Measurements from ENCODE around the gene TCERG1.
A peak's percentile ranks its signal among the peaks of the same experiment; 100 is the strongest.

Gene TCERG1

DNA sequence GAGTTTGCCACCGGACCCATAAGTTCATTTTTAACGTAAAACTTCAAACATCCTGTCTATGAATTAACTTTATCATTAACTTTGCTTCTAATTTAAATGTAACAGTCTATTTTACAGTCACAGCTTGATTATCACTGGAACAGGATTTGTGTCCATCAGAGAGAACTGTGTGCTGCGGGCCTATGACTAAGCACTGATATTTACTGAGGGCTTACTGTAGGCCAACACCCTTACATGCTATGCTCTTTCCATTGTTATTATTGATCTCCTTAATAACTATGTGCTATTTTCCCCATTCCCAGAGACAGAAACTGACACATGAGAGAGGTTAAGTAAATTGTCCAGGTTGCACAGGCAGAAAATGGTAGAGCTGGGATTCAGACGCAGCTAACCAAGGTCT, 92.8 kb downstream of the TCERG1 start:
- Histone ChIP-seq H3K27me3 (ENCODE audit: insufficient read depth, low read length, poor library complexity) (peaks cover 4% of the 10 kb centered on the region), H3K79me2 (ENCODE audit: insufficient read depth, low read length) (no peaks in the 10 kb centered on the region), H3K9me3 (ENCODE audit: insufficient read depth, low read length, severe bottlenecking) (no peaks in the 10 kb centered on the region), H3K4me2 (ENCODE audit: insufficient read depth, low read length) (no peak overlapping the region), H4K20me1 (ENCODE audit: insufficient read depth, low read length) (no peaks in the 10 kb centered on the region), H3K36me3 (ENCODE audit: insufficient read depth, low read length) (no peaks in the 10 kb centered on the region), H3K27ac (ENCODE audit: low read length) (no peak overlapping the region), H3K4me1 (ENCODE audit: insufficient read depth, low read length) (no peaks in the 10 kb centered on the region), H3K9ac (ENCODE audit: low read depth, low read length) (no peak overlapping the region), H3K4me3 (ENCODE audit: low read depth in 1 of 2, low read length in 2 of 2) (no peak overlapping the region), H2AFZ (ENCODE audit: low read depth, low read length) (no peak overlapping the region)
- ATAC-seq (ENCODE audit: insufficient read depth, low read depth) (no peak), DNase-seq (no peak)
- TF ChIP-seq EZH2 (IDR thresholded peaks at IDR 0.05; ENCODE audit: borderline replicate concordance, low read depth, low read length, severe bottlenecking): no peak
- TF ChIP-seq, protein P1, sequence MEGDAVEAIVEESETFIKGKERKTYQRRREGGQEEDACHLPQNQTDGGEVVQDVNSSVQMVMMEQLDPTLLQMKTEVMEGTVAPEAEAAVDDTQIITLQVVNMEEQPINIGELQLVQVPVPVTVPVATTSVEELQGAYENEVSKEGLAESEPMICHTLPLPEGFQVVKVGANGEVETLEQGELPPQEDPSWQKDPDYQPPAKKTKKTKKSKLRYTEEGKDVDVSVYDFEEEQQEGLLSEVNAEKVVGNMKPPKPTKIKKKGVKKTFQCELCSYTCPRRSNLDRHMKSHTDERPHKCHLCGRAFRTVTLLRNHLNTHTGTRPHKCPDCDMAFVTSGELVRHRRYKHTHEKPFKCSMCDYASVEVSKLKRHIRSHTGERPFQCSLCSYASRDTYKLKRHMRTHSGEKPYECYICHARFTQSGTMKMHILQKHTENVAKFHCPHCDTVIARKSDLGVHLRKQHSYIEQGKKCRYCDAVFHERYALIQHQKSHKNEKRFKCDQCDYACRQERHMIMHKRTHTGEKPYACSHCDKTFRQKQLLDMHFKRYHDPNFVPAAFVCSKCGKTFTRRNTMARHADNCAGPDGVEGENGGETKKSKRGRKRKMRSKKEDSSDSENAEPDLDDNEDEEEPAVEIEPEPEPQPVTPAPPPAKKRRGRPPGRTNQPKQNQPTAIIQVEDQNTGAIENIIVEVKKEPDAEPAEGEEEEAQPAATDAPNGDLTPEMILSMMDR (IDR thresholded peaks at IDR 0.05; ENCODE audit: borderline replicate concordance, extremely low read depth, low read length, poor library complexity, severe bottlenecking): no peak

DNA sequence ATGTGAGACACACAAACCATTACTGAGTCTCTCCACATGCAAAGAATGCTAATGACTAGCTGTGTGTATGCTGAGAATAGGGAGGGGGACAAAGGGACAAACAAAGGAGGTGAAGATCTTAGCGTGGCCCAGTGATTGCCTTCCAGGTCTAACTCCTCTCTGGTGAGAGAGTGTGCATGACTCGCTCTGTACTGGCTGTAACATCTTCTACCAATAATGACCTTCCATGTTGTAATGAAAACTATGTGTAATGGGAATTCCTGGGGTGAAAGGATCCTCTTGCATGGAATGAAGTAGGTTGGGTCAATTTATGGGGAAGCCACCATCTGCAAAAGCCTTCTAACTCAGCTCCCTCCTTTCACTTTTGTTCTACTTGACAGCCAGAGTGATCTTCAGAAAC, 93.3 kb downstream of the TCERG1 start:
- no peak overlapping the region for H3K4me3 ChIP-seq (ENCODE audit: low read depth in 1 of 2, low read length in 2 of 2)
- H3K4me1 ChIP-seq (ENCODE audit: insufficient read depth, low read length): no peaks in the 10 kb centered on the region
- no peak overlapping the region for H3K9ac ChIP-seq (ENCODE audit: low read depth, low read length)
- peaks cover 4% of the 10 kb centered on the region for H3K27me3 ChIP-seq (ENCODE audit: insufficient read depth, low read length, poor library complexity)
- DNase-seq: no peak
- H3K79me2 ChIP-seq (ENCODE audit: insufficient read depth, low read length): no peaks in the 10 kb centered on the region
- no peak overlapping the region for H3K27ac ChIP-seq (ENCODE audit: low read length)
- H3K36me3 ChIP-seq (ENCODE audit: insufficient read depth, low read length): no peaks in the 10 kb centered on the region
- no peak overlapping the region for H3K4me2 ChIP-seq (ENCODE audit: insufficient read depth, low read length)
- H2AFZ ChIP-seq (ENCODE audit: low read depth, low read length): no peak overlapping the region
- no peak for ATAC-seq (ENCODE audit: insufficient read depth, low read depth)
- TF ChIP-seq, protein P1 (IDR thresholded peaks at IDR 0.05; ENCODE audit: borderline replicate concordance, extremely low read depth, low read length, poor library complexity, severe bottlenecking): no peak
- no peak for TF ChIP-seq EZH2 (IDR thresholded peaks at IDR 0.05; ENCODE audit: borderline replicate concordance, low read depth, low read length, severe bottlenecking)
- no peaks in the 10 kb centered on the region for H4K20me1 ChIP-seq (ENCODE audit: insufficient read depth, low read length)
- H3K9me3 ChIP-seq (ENCODE audit: insufficient read depth, low read length, severe bottlenecking): no peaks in the 10 kb centered on the region

DNA sequence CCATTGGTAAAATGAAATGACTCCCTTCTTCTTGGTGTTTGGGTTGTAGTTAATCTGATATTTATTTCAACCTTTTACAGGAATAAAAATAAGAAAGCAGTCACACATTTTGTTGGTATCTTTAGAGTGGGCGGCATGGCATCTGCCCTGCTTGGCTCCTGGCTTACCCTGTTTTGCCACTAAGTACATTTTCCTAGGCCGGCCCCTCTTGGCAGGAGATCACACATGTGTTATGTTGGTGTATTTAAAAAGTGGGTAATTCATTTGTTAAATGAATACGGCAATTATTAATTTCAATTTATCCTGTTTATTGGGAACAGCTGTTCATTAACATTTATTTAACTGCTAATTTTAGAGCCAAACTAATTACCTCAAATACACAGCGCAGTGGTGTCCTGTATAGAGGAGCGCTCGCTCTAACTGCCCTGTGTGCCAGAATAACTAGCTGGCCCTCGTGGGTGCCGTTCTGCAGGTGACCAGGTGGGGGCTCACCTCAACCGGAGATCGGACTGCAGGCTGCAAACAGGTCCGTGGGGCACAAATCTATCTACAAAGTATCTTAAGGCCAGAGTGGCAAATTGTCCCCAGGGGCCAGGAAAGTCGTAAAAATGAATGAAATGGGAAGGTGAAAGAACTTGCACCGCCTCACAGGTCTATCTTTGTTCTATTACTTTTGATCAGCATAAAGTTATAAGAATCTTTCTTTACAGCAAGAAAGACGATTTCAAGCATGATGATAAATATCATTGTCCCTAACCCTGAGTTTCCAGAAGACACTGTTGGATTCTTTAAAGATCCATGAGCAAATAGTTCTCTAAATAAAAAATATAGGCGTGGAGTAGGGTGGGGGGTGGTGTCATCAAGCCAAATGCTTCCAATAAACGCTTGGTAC, 95.1 kb downstream of the TCERG1 start:
- Histone ChIP-seq H3K4me1 (ENCODE audit: insufficient read depth, low read length) (no peaks in the 10 kb centered on the region), H3K9ac (ENCODE audit: low read depth, low read length) (no peak overlapping the region), H3K27ac (ENCODE audit: low read length) (no peak overlapping the region), H3K36me3 (ENCODE audit: insufficient read depth, low read length) (no peaks in the 10 kb centered on the region), H3K27me3 (ENCODE audit: insufficient read depth, low read length, poor library complexity) (peaks cover 4% of the 10 kb centered on the region), H4K20me1 (ENCODE audit: insufficient read depth, low read length) (no peaks in the 10 kb centered on the region), H3K4me3 (ENCODE audit: low read depth in 1 of 2, low read length in 2 of 2) (no peak overlapping the region), H3K4me2 (ENCODE audit: insufficient read depth, low read length) (no peak overlapping the region), H3K79me2 (ENCODE audit: insufficient read depth, low read length) (no peaks in the 10 kb centered on the region), H2AFZ (ENCODE audit: low read depth, low read length) (no peak overlapping the region), H3K9me3 (ENCODE audit: insufficient read depth, low read length, severe bottlenecking) (no peaks in the 10 kb centered on the region)
- TF ChIP-seq, protein P1 (IDR thresholded peaks at IDR 0.05; ENCODE audit: borderline replicate concordance, extremely low read depth, low read length, poor library complexity, severe bottlenecking): peak; percentile 90
- TF ChIP-seq EZH2 (IDR thresholded peaks at IDR 0.05; ENCODE audit: borderline replicate concordance, low read depth, low read length, severe bottlenecking): no peak
- ATAC-seq (ENCODE audit: insufficient read depth, low read depth) (peak; percentile 94), DNase-seq (peak; percentile 67)

All from DND-41 (cell line).